ENCODE results near the gene GAGE10. TPM values are rescaled to one million over a fixed set of nuclear protein-coding genes. Genes with fewer than 3 reads are reported as not detected.

GAGE10 gene
- not detected for total RNA-seq

DNA sequence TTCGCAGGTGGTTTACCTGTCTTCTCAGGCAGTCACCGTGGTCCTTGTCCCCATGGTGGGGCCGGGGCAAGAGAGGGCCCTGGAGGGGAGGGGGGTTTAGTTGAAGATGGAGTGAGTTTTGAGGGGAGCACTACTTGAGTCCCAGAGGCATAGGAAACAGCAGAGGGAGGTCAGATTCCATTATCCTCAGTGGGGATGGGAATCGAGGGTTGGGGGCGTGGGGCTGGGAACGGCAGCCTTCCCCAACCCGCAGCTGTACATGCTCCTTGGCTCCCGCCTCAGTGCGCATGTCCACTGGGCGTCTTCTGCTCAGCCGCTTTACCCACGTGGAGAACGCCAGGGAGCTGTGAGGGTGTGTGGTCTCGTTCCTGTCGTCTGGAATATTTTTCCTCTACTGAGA is at the start of gene GAGE10:
TSS of gene GAGE10 (plus strand) at position 301 of the 400 bp plus-strand sequence. CDS start 1,214 bp downstream, outside the sequence.
- ChIA-PET CTCF (no interaction called here), POLR2A (no interaction called here)

- ChIA-PET CTCF (no interaction called here), POLR2A (no interaction called here)
These were observed 48.8 kb upstream of the GAGE10 start for GRCh38 chrX:49254639-49255038.

DNA sequence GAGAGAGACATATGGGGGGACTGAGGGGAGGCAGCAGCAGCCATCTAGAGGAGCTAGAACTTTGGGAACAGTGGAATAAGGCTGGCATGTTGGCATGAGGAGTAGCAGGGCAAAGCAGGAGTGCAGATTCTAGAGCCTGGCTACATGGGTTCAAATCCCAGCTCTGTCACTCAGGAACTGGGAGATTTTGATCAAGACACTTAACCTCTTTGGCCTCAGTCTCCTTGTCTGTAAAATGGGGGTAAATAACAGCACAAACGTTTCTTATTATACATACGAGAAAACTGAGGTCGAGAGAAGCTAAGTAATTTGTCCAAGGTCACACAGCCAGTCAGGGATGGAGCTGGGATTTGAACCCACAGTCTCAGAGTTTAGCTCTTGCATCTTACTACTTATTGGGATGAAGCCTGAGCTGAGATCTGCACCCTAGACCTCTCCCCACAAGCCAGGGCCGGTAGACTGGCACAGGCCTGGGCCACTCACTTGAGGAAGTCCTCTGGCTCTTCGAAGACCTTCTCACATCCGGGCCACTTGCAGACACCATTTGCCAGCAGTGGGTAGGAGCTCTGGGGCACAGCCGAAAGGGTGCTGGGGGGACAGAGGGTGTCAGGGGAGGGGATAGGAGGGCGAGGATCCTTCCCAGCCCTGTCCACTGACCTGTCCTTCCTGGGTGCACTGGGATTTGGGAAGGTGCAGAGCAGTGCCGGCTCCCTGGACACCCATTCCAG is 47.0 kb upstream of the GAGE10 start:
- ChIA-PET POLR2A (interaction anchor here (0.7 kb wide), 1 partner anchor 195 kb away, joined by 3 read pairs; no protein-coding TSS in a partner anchor), CTCF (interaction anchor here (0.7 kb wide), 1 partner anchor 666 kb away, joined by 4 read pairs; the partner anchor contains the start of gene CLCN5)

DNA sequence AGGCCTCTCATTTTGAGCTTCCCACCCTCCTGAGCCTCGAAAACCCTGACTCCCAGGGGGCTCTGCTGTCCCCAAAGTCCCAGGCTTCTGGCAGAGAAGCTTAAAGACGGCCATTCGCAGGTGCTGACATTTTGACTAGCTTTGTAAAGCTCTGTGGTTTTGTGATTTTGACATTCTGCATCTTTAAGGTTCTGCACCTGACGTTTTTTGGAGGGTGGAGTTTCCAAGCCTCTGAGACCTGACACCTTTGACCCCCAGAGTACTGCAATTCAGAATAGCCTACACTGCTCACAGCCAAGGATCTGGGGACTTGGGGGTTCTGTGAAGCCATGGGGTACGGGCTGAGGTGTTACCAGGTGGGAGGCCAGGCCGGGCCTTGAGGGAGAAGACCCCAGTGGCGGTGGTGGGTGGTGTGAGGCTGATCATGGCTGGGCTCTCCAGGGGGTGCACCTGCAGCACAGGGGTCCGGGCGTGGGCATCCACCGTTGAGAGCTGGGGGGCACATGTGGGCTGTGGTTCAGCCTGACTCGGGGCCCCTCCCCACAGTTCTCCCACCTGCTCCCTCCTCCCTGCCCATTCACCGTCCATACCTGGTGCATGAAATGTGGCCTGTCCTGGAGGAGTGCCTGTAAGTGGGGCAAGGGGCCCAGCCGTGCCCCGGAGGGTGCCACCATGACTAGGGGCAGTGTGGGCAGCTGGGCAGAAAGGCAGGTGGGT is 46.2 kb upstream of the GAGE10 start:
- POLR2A ChIA-PET, result interaction anchor here (1.0 kb wide), 1 partner anchor 12 kb away, joined by 3 read pairs; no protein-coding TSS in a partner anchor
- CTCF ChIA-PET, result no interaction called here

- ChIA-PET POLR2A (interaction anchor here (1.0 kb wide), 1 partner anchor 11 kb away, joined by 3 read pairs; no protein-coding TSS in a partner anchor), CTCF (no interaction called here)
These were observed 45.3 kb upstream of the GAGE10 start for GRCh38 chrX:49257846-49258748.

GRCh38 chrX:49258749-49259124 is 44.7 kb upstream of the GAGE10 start:
- POLR2A ChIA-PET, result interaction anchor here (0.5 kb wide), 1 partner anchor 14 kb away, joined by 6 read pairs; no protein-coding TSS in a partner anchor

DNA sequence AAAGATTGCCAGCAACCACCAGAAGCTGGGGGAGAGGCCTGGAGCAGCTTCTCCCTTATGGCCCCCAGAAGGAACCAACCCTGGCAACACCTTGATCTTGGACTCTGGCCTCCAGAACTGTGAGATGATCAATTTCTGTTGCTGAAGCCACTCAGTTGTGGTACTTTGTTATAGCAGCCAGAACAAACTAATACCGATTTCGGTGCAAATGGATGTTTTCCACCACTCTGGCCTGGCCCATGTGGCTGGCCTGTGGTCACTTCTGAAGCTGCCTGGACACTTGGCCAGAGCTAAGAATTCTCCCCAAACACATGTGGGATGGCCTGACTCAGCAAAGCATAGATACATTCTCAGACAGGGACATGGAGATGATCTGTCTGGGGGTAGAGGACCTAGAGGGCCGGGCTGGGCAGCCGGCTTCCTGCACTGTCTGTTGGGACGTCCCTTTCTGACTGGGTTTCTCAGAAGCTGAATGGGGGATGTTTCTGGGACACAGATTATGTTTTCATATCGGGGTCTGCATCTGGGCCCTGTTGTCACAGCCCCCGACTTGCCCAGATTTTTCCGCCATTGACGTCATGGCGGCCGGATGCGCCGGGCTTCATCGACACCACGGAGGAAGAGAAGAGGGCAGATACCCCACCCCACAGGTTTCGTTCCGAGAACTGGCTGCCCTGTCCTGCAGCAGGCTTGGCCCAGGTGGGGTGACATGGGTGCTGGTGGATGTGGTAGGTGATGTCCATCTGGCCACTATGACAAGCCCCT is 43.0 kb upstream of the GAGE10 start:
- ChIA-PET CTCF (no interaction called here), POLR2A (no interaction called here)

More at GRCh38 chrX:49258749-49259124, 44.7 kb upstream of the GAGE10 start:
- CTCF ChIA-PET, result no interaction called here

DNA sequence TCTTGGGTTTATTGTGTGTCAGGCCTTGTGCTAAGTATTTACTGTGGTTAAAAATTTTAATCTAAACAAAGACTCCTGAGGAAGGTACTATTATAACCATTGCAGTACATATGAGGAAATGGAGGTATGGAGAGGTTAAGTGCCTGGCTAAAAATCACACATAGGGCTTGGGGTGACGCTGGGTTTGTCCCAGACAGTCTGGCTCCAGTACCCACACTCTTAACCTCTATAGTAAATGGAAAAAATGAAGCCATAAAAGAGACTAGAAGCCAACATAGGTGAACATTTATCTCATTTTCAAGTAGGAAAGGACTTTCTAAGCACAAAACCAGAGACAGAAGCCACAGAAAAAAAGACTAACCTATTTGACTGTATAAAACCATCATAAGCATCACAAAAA is 40.8 kb upstream of the GAGE10 start:
- ChIA-PET POLR2A (no interaction called here), CTCF (no interaction called here)

DNA sequence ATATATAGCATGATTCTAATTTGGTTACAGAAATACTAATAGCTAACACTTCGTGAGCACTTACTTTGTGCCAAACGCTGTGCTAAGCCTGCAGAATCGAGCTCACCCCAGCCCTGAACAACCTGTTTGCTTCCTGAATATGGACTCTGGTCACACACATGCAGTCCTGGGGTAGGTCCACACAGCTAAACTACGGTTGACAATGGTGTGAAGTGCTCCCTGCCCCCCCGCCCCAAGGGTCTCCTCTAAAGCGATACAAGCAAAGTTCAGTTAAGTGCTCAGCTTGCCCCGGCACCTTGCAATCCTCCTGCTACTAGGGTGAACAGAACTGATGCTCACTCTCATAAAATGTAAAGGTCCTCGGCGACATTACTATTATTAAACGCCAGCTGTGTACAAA is 39.8 kb upstream of the GAGE10 start:
- ChIA-PET POLR2A (no interaction called here), CTCF (interaction anchor here (0.7 kb wide), 1 partner anchor 9 kb away, joined by 5 read pairs; no protein-coding TSS in a partner anchor)

DNA sequence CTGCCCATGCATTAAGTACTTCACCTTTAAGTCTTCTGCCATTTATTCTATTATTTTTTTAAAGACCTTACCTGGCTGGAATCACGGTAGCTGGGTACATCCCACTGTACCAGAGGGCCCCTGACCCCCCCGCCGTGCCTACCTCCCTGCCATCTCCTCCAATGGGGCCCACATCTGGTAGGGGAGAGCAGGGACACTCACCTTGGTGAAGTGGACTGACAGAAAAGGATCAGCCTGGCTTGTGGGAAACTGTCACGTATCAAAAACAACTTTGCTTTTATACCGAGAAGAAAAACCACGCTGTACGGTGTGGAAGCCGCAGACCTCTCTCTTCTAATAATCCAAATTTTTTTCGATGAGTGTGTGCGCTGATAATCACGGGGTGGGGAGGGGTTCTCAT is 39.0 kb upstream of the GAGE10 start, which contains the start of gene FOXP3:
TSS of gene FOXP3 (minus strand) at position 251 of the 400 bp plus-strand sequence. CDS start 6,205 bp downstream, outside the sequence.
- ChIA-PET CTCF (interaction anchor here (0.6 kb wide), 1 partner anchor 342 kb away, joined by 3 read pairs; no protein-coding TSS in a partner anchor), POLR2A (interaction anchor here (0.9 kb wide), 1 partner anchor 8 kb away, joined by 12 read pairs; no protein-coding TSS in a partner anchor)

DNA sequence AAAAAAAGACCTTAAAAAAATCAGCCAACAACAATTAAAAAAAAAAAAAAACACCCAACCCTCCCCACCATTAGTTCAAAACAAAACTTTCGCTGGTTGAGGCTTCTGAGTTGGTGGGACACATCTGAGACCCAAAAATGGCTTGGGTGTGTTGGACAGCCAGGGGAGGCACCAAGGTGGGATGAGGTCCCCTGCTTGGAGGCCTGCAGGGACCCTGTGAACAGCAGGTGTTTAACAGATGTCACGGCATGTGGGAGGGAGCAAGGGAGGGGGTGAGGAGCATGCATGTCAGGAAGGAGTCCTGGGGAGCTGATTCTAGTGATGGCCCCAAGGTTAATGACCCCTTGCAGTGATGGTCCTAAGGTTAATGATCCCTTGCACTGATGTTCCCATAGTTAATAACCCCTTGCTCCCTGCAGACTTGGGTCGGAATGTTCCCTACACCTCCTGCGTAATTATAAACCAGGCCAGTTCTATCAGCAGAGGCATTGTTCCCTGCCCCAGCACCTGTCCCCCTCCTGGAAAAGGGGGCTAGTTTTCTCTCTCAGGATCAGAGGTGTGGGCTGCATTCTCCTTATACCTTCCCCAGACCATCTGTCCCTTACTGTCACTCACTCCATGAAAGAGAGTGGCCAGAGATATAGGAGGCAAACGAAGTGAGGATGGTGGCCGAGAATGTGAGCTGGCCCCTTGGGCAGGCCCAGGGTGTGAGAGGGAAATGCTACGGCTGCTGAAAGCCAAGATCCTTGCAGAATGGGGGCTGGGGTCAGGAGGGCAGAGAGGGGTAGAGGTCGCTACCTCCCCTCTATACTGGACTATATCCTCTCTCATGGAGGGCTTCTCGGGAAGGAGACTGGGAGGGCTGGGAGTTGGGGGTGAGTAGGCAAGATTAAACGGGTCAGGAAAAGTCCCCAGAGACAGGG is 36.7 kb upstream of the GAGE10 start:
- CTCF ChIA-PET, result no interaction called here
- POLR2A ChIA-PET, result no interaction called here

DNA sequence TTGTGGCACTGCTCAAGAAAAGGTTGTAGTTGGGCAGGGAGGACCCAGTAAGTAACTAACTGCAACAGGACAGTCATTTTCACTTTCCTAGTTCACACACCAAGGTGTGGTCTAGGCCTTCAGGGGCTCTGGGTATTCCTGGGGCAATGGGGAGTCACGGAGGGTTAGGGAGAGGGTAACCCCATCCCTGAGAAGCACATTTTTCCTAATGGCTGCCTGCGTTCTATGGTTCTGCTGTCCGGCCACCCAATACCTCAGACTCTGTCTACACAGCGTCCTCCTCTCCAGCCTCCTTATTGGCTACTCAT is 34.8 kb upstream of the GAGE10 start:
- CTCF ChIA-PET, result no interaction called here
- POLR2A ChIA-PET, result interaction anchor here (0.8 to 0.9 kb wide), 4 partner anchors 10 to 102 kb away, joined by 3 to 5 read pairs (median 3); no protein-coding TSS in a partner anchor

DNA sequence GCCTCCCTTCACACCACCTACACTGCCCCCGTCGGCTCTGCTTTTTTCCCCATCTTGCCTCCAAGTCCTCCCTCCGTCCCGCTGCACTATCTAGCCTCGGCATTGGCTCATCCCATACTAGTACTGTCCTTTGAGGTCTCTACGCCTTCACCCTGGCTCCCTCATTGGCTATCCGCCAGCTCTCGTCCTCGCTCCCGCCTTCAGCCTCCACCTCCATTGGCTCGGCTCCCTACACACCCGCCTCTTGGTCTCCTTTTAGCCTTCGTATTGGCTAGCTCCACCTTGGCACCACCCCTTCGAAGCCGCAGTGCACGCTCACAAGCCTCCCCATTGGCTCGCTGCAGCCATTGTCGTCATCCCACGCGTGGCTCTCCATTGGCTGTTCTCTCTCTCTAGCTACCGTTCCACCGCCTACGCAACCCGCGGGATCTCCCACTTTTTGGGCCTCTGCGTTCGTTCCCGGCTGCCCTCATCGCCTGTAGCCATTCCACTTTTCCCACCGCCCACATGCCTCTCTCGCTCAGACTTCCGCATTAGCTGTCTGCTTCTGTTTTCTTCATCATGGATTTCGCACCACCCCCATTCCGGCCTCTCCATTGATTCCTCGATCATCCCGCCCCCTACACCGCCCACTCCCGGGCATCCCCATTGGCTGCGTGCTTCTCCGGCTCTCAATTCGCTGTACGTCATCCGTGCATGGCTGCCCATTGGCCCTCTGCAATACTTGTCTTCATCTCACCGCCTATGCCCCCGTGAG is 34.3 kb upstream of the GAGE10 start:
- ChIA-PET CTCF (no interaction called here), POLR2A (interaction anchor here (0.8 to 0.9 kb wide), 4 partner anchors 9 to 103 kb away, joined by 3 to 5 read pairs (median 3); no protein-coding TSS in a partner anchor)

- POLR2A ChIA-PET, result no interaction called here
- CTCF ChIA-PET, result no interaction called here
These were observed 33.6 kb upstream of the GAGE10 start, which contains the start of gene PPP1R3F for GRCh38 chrX:49269767-49270248. Gene PPP1R3F, plus strand, starts transcription at chrX:49269793. Its CDS starts 77 bp downstream, at chrX:49269870.

DNA sequence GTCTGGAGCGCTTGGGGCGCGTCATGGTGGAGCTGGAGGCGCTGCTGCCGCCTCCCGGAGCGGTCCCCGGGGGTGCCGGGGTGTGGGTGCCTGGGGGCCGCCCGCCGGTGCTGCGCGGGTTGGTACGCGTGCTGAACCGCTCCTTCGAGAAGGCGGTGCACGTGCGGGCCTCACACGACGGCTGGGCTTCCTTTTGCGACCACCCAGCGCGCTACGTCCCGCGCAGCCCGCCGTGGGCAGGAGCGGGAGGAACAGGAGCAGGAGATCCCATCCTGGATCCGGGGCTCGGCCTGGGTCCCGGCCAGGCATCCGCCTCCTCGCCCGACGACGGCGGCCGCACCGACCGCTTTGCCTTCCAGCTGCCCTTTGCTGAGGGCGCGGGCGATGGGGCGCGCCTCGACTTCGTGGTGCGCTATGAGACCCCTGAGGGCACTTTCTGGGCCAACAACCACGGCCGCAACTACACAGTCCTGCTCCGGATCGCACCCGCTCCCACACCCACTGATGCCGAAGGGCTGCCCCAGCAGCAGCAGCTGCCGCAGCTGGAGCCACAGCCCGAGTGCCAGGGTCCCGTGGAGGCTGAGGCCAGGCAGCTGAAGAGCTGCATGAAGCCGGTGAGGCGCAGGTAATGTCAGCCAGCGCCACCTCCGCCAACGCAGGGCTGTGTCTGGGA is 33.1 kb upstream of the GAGE10 start:
- POLR2A ChIA-PET, result interaction anchor here (0.6 kb wide), 1 partner anchor 150 kb away, joined by 3 read pairs; no protein-coding TSS in a partner anchor
- CTCF ChIA-PET, result no interaction called here

DNA sequence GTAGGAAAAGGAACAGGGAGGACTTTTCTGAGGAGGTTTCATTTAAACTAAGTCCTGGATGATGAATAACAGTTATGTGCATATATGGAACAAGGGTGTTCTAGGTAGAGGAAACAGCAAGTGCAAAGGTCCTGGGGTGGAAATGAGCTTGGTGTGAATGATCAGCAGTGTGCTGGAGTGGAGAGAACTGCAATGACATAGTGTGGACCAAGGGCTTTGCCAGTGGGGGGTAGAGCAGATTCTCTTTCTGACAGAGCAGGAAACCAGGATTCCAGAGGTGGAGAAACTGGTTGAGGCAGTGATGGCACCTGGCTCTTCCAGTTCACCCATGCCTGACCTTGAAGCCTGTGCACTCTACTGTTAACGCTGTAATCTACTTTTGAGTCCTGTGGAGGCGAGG is 32.1 kb upstream of the GAGE10 start:
- CTCF ChIA-PET, result no interaction called here

More for the DNA sequence above, 32.1 kb upstream of the GAGE10 start:
- POLR2A ChIA-PET, result no interaction called here

Measured in activated CD8-positive, alpha-beta memory T cell treated with anti-CD3 and anti-CD28 coated beads for 36 hours (primary cell).